Tibial nerve (tissue), 4 donors: Measurements from ENCODE around the gene MTCH1. TPM values are rescaled to one million over a fixed set of nuclear protein-coding genes. Genes with fewer than 3 reads are reported as not detected.

Experiments
- DNase-seq, 2 donors: peaks; one replicate each; pipeline ENCODE4 v3.0.0-alpha.2; 2019; ENCODE audit warnings: low spot score in 2 of 2
- H3K27ac ChIP-seq, 4 donors: fragments of 200-600 bp; sonication (generic) in 3 of 4; one replicate each; pipeline ENCODE4 v1.5.1; 2017 to 2019; ENCODE audit warnings: mild to moderate bottlenecking in 1 of 4
- H3K27me3 ChIP-seq, 2 donors: fragments of 200-600 bp; sonication (generic) in 1 of 2; one replicate each; pipeline versions ENCODE4 v1.5.1 to v1.6.0; 2017 to 2019
- H3K36me3 ChIP-seq, 3 donors: fragments of 200-600 bp; sonication (generic); one replicate each; pipeline ENCODE4 v1.5.1; 2018 to 2019
- H3K4me1 ChIP-seq, 4 donors: fragments of 200-600 bp; sonication (generic) in 3 of 4; one replicate each; pipeline ENCODE4 v1.5.1; 2017 to 2019
- H3K4me3 ChIP-seq, 4 donors: fragments of 200-600 bp; sonication (generic) in 3 of 4; one replicate each; pipeline ENCODE4 v1.5.1; 2017 to 2019; ENCODE audit warnings: mild to moderate bottlenecking in 1 of 4, moderate library complexity in 1 of 4
- H3K9me3 ChIP-seq, 4 donors: fragments of 200-600 bp; sonication (generic) in 3 of 4; one replicate each; pipeline ENCODE4 v1.5.1; 2017 to 2019
- CTCF ChIP-seq, 5 experiments: fragments of 200-600 bp in 3 of 5; fragments of 450-650 bp in 2 of 5; sonication (generic) in 3 of 5; IDR thresholded peaks; one replicate each; pipeline ENCODE4 v1.5.1; 2016 to 2019; ENCODE audit warnings: antibody characterized with exemption in 5 of 5, mild to moderate bottlenecking in 3 of 5, moderate library complexity in 2 of 5
- EP300 ChIP-seq, 2 donors: sonication (generic); formaldehyde crosslinking; IDR thresholded peaks; one replicate each; pipeline ENCODE4 v1.6.1; 2017; ENCODE audit warnings: antibody characterized with exemption in 2 of 2, mild to moderate bottlenecking in 1 of 2
- POLR2A ChIP-seq, 2 donors: fragments of 450-650 bp; IDR thresholded peaks; one replicate each; pipeline ENCODE4 v1.6.1; 2017; ENCODE audit warnings: antibody characterized with exemption in 2 of 2, mild to moderate bottlenecking in 2 of 2, moderate library complexity in 2 of 2
- WGBS, 2 donors: methylation state at CpG; one replicate each; pipeline ENCODE4 v1.1.5; 2018; 5-methylcytosine and 5-hydroxymethylcytosine counted together
- total RNA-seq, 4 donors: library from RNA; depleted of rRNA; stranded (reverse); fragments of >200 nt; gene quantifications; one replicate each; pipeline ENCODE4 v1.1.0, GENCODE V29; 2016

The MTCH1 gene
- total RNA-seq, 4 donors from 2014 or later, result 277 to 347 (median 301) TPM

DNA sequence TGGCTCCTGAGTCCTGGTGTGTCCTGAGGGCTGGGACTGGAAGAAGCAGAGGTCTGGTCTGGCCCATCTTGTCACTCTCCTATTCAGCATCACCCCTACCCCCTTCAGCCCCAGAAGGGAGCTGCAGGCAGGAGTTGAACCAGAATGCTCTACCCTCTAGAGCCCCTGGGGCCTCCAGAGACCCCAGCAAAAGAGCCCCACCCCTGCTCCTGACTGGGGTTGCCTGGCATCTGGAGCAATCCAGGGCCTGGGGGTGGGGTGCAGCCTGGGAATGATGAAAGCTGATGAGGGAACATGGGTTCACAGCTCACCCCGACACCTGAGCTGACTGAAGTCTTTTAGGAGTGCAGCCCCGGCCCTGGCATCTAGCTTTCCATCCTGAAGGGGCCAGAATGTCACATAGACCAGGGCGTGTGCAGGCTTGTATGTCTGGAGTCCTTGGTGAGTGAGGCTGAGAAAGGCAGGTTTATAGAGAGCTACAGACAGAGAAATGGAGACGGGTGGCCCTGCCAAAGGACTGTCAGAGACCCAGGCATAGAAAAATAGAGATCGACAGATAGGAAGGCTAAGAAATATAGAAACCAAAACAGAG, 31.7 kb upstream of the MTCH1 start:
- H3K9me3 ChIP-seq, result no peaks in the 10 kb centered on the region
- DNase-seq, result no peak
- H3K27ac ChIP-seq, result peak overlapping the region in 3 of 4 donors; percentile 30 to 77 (median 71)
- H3K4me3 ChIP-seq, result no peak overlapping the region
- peaks cover 0 to 15% (median 4%) of the 10 kb centered on the region in 4 donors for H3K4me1 ChIP-seq
- H3K27me3 ChIP-seq, result no peaks in the 10 kb centered on the region
- no peaks in the 10 kb centered on the region for H3K36me3 ChIP-seq
- 45 to 46% methylated on average over 3 to 5 of the region's 5 CpGs for WGBS, 2 donors
- TF ChIP-seq POLR2A (IDR thresholded peaks at IDR 0.05) (no peak), CTCF (IDR thresholded peaks at IDR 0.05) (no peak), EP300 (IDR thresholded peaks at IDR 0.05) (no peak)

DNA sequence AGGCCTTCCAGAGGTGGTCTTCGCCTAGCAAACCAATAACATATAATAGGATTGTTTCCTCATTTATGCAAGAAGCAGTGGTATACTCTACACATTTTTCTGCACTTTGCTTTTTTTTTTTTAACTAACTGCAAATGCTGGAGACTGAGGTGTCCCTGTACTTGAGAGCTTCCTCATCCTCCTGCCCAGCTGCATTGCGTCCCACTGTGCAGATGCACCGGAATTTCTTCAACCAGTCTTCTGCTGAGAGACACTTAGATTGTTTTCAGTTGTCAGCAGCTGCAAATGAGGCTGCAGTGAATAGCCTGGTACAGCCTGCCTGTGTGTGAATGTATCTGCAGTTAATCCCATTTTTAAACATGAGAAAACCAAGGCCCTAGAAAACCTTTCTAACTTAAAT, 31.0 kb upstream of the MTCH1 start:
- WGBS, 2 donors, result 77 to 79% methylated on average over 3 of the region's 3 CpGs
- DNase-seq, result no peak
- H3K4me3 ChIP-seq, result no peak overlapping the region
- TF ChIP-seq CTCF (IDR thresholded peaks at IDR 0.05), result no peak
- TF ChIP-seq EP300 (IDR thresholded peaks at IDR 0.05), result no peak
- no peak for TF ChIP-seq POLR2A (IDR thresholded peaks at IDR 0.05)
- no peak overlapping the region for H3K27ac ChIP-seq
- H3K27me3 ChIP-seq, result no peaks in the 10 kb centered on the region
- H3K36me3 ChIP-seq, result no peaks in the 10 kb centered on the region
- peaks cover 0 to 15% (median 4%) of the 10 kb centered on the region in 4 donors for H3K4me1 ChIP-seq
- H3K9me3 ChIP-seq, result no peaks in the 10 kb centered on the region

GRCh38 chr6:37015532-37015931, 29.5 kb upstream of the MTCH1 start:
- Histone ChIP-seq H3K9me3 (no peaks in the 10 kb centered on the region), H3K4me1 (peaks cover 0 to 15% (median 4%) of the 10 kb centered on the region in 4 donors), H3K4me3 (no peak overlapping the region), H3K27me3 (no peaks in the 10 kb centered on the region), H3K27ac (no peak overlapping the region), H3K36me3 (no peaks in the 10 kb centered on the region)
- TF ChIP-seq POLR2A (IDR thresholded peaks at IDR 0.05) (no peak), CTCF (IDR thresholded peaks at IDR 0.05) (no peak), EP300 (IDR thresholded peaks at IDR 0.05) (no peak)
- 90% methylated on average over 7 to 9 of the region's 9 CpGs for WGBS, 2 donors
- DNase-seq, result no peak

GRCh38 chr6:37014667-37015066, 28.7 kb upstream of the MTCH1 start:
- TF ChIP-seq CTCF (IDR thresholded peaks at IDR 0.05), result no peak
- no peak for TF ChIP-seq POLR2A (IDR thresholded peaks at IDR 0.05)
- no peak for TF ChIP-seq EP300 (IDR thresholded peaks at IDR 0.05)
- H3K27me3 ChIP-seq, result no peaks in the 10 kb centered on the region
- no peaks in the 10 kb centered on the region for H3K36me3 ChIP-seq
- no peak overlapping the region for H3K27ac ChIP-seq
- no peaks in the 10 kb centered on the region for H3K9me3 ChIP-seq
- no peak overlapping the region for H3K4me3 ChIP-seq
- 92 to 94% methylated on average over 12 of the region's 12 CpGs for WGBS, 2 donors
- DNase-seq, result no peak
- peaks cover 0 to 15% (median 4%) of the 10 kb centered on the region in 4 donors for H3K4me1 ChIP-seq

GRCh38 chr6:37013516-37014491, 27.8 kb upstream of the MTCH1 start:
- no peaks in the 10 kb centered on the region for H3K36me3 ChIP-seq
- 86 to 87% methylated on average over 19 to 20 of the region's 21 CpGs for WGBS, 2 donors
- H3K4me3 ChIP-seq, result no peak overlapping the region
- no peaks in the 10 kb centered on the region for H3K9me3 ChIP-seq
- DNase-seq, result no peak
- H3K4me1 ChIP-seq, result peaks cover 0 to 10% (median 4%) of the 10 kb centered on the region in 4 donors
- TF ChIP-seq EP300 (IDR thresholded peaks at IDR 0.05) (no peak), CTCF (IDR thresholded peaks at IDR 0.05) (no peak), POLR2A (IDR thresholded peaks at IDR 0.05) (no peak)
- H3K27me3 ChIP-seq, result no peaks in the 10 kb centered on the region
- no peak overlapping the region for H3K27ac ChIP-seq
